Activated CD4-positive, alpha-beta T cell treated with anti-CD3 and anti-CD28 coated beads, Interleukin-2, Interleukin-6, amounts not matched to agents 100 ng/mL and 50 ng/mL, durations not matched to agents 16 hours and 8 hours (primary cell): Measurements from ENCODE around the gene IGF2R.

ENCODE experiments used
- DNase-seq: peaks from one replicate; pipeline ENCODE4 v3.0.0-alpha.2; 2020

IGF2R gene

GRCh38 chr6:160031871-160032270 is 63.0 kb downstream of the IGF2R start:
- no peak for DNase-seq

GRCh38 chr6:160032538-160032937 is 63.7 kb downstream of the IGF2R start:
- no peak for DNase-seq

- DNase-seq, result no peak
Measured at GRCh38 chr6:160034036-160034930, 65.4 kb downstream of the IGF2R start.

- DNase-seq, result no peak
Measured at GRCh38 chr6:160035241-160035640, 66.4 kb downstream of the IGF2R start.

GRCh38 chr6:160035693-160036330 is 66.9 kb downstream of the IGF2R start:
- no peak for DNase-seq

GRCh38 chr6:160036331-160036695 is 67.4 kb downstream of the IGF2R start:
- DNase-seq, result no peak

GRCh38 chr6:160036790-160037206 is 67.9 kb downstream of the IGF2R start:
- no peak for DNase-seq

GRCh38 chr6:160038479-160038878 is 69.6 kb downstream of the IGF2R start:
- no peak for DNase-seq

GRCh38 chr6:160039441-160039840 is 70.6 kb downstream of the IGF2R start:
- DNase-seq, result no peak

- no peak for DNase-seq
Measured at GRCh38 chr6:160040055-160040454, 71.2 kb downstream of the IGF2R start.

- no peak for DNase-seq
Measured at GRCh38 chr6:160040527-160041264, 71.8 kb downstream of the IGF2R start.

- DNase-seq, result no peak
Measured at GRCh38 chr6:160041608-160042007, 72.7 kb downstream of the IGF2R start.

- no peak for DNase-seq
Measured at GRCh38 chr6:160042014-160042773, 73.3 kb downstream of the IGF2R start.

GRCh38 chr6:160042788-160043301 is 74.0 kb downstream of the IGF2R start:
- no peak for DNase-seq

- DNase-seq, result no peak
Measured at GRCh38 chr6:160043784-160044183, 74.9 kb downstream of the IGF2R start.

- DNase-seq, result no peak
Measured at GRCh38 chr6:160044687-160045086, 75.8 kb downstream of the IGF2R start.

GRCh38 chr6:160048471-160048870 is 79.6 kb downstream of the IGF2R start:
- no peak for DNase-seq

- no peak for DNase-seq
Measured at GRCh38 chr6:160049346-160049745, 80.5 kb downstream of the IGF2R start.

- DNase-seq, result no peak
Measured at GRCh38 chr6:160050022-160050421, 81.1 kb downstream of the IGF2R start.

GRCh38 chr6:160051390-160051789 is 82.5 kb downstream of the IGF2R start:
- peak; percentile 43 for DNase-seq

- DNase-seq, result no peak
Measured at GRCh38 chr6:160054271-160054670, 85.4 kb downstream of the IGF2R start.

- DNase-seq, result no peak
Measured at GRCh38 chr6:160054913-160055312, 86.0 kb downstream of the IGF2R start.

GRCh38 chr6:160055378-160055777 is 86.5 kb downstream of the IGF2R start:
- DNase-seq, result no peak
